Measurements from ENCODE around the gene AK5.

DNA sequence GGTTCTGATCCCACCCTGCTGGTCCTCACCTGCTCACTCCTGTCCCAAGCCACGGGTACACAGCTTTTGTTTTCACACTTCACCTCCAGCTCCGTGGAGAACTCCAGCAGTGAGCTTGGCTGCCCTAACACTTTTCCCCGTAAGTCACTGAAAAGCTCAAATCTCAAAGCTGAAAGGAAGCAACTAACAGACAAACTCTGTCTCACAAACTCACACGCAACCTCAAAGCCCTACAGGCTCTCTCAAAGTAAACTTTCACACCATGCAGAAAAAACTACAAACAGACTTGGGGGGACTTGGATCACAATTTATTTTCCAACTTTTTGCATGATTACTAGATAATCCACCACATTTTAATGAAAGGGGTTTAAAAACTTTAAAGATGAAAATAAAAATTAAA is 88.3 kb downstream of the AK5 start:
- TF ChIP-seq POLR2A (IDR thresholded peaks at IDR 0.05; ENCODE audit: extremely low read depth, insufficient read length) (no peak), CTCF (IDR thresholded peaks at IDR 0.05; ENCODE audit: low read depth, low read length) (no peak)
- TF ChIP-seq, protein P1, sequence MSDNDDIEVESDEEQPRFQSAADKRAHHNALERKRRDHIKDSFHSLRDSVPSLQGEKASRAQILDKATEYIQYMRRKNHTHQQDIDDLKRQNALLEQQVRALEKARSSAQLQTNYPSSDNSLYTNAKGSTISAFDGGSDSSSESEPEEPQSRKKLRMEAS (IDR thresholded peaks at IDR 0.05; ENCODE audit: low read depth, low read length): no peak

Measured in NB4 (cell line).